HUES6 (cell line): ENCODE measurements around the gene MITD1.
A peak's percentile ranks its signal among the peaks of the same experiment; 100 is the strongest.
"Not testable (repeated sequence)": the region's sequence is repeated elsewhere in the genome, so short reads cannot be mapped to it uniquely, and the experiment has no call there.

Source experiments
- H3K27ac ChIP-seq: 2 replicates; pipeline ENCODE4 v1.7.0; 2013; ENCODE audit warnings: low read depth, mild to moderate bottlenecking, low read length, inconsistent platforms
- H3K27me3 ChIP-seq: 2 replicates; pipeline ENCODE4 v1.6.1; 2013; ENCODE audit warnings: low read length; ENCODE audit not compliant: control insufficient read depth, insufficient read depth
- H3K36me3 ChIP-seq: 2 replicates; pipeline ENCODE4 v1.6.1; 2013; ENCODE audit warnings: low read length; ENCODE audit not compliant: control insufficient read depth, insufficient read depth
- H3K4me1 ChIP-seq: 2 replicates; pipeline ENCODE4 v1.6.1; 2013; ENCODE audit warnings: low read length; ENCODE audit not compliant: control insufficient read depth, insufficient read depth
- H3K4me3 ChIP-seq: 2 replicates; pipeline ENCODE4 v1.5.1; 2013; ENCODE audit warnings: low read depth, low read length
- H3K9ac ChIP-seq: one replicate; pipeline ENCODE4 v1.6.1; 2013; ENCODE audit warnings: mild to moderate bottlenecking, low read length
- H3K9me3 ChIP-seq: 2 replicates; pipeline ENCODE4 v1.6.1; 2013; ENCODE audit warnings: low read depth, low read length; ENCODE audit not compliant: control insufficient read depth, insufficient read depth

Gene MITD1

GRCh38 chr2:99153921-99154604, 26.8 kb downstream of the MITD1 start:
- Histone ChIP-seq H3K9me3 (no peaks in the 10 kb centered on the region), H3K4me1 (peaks cover 13% of the 10 kb centered on the region), H3K4me3 (peak overlapping the region; percentile 89), H3K27ac (no peak overlapping the region), H3K27me3 (no peaks in the 10 kb centered on the region), H3K36me3 (peaks cover 8% of the 10 kb centered on the region; the same call in 1 of the 2 replicates), H3K9ac (peak overlapping the region; percentile 88)

- H3K9me3 ChIP-seq: no peaks in the 10 kb centered on the region
- H3K27ac ChIP-seq: no peak overlapping the region
- H3K4me3 ChIP-seq: no peak overlapping the region
- peaks cover 7% of the 10 kb centered on the region; the same call in 1 of the 2 replicates for H3K36me3 ChIP-seq
- no peaks in the 10 kb centered on the region for H3K27me3 ChIP-seq
- no peak overlapping the region for H3K9ac ChIP-seq
- peaks cover 10% of the 10 kb centered on the region for H3K4me1 ChIP-seq
Measured at GRCh38 chr2:99152199-99152895, 28.5 kb downstream of the MITD1 start.

DNA sequence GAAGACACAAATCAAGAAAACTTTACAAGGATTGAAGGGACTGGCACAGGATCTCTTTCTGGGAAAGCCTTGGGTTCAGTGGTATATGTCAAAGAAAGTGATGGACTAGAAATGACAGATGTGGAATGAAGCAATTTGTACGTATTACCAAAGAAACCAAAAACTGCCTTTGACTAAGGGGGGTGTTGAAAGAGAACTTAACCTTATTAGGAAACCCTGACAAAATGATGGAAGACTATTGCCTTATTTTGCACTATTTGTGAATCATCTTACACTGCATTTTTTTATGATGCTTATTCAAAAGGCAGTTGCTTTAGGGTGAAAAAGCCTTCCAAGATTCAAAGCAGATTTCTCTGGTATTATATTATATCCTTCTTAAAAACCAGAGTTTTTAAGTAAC, 30.2 kb downstream of the MITD1 start:
- H3K27ac ChIP-seq: no peak overlapping the region
- H3K9me3 ChIP-seq: no peaks in the 10 kb centered on the region
- no peaks in the 10 kb centered on the region for H3K36me3 ChIP-seq
- no peak overlapping the region for H3K9ac ChIP-seq
- H3K4me3 ChIP-seq: no peak overlapping the region
- peaks cover 8% of the 10 kb centered on the region for H3K4me1 ChIP-seq
- H3K27me3 ChIP-seq: no peaks in the 10 kb centered on the region

DNA sequence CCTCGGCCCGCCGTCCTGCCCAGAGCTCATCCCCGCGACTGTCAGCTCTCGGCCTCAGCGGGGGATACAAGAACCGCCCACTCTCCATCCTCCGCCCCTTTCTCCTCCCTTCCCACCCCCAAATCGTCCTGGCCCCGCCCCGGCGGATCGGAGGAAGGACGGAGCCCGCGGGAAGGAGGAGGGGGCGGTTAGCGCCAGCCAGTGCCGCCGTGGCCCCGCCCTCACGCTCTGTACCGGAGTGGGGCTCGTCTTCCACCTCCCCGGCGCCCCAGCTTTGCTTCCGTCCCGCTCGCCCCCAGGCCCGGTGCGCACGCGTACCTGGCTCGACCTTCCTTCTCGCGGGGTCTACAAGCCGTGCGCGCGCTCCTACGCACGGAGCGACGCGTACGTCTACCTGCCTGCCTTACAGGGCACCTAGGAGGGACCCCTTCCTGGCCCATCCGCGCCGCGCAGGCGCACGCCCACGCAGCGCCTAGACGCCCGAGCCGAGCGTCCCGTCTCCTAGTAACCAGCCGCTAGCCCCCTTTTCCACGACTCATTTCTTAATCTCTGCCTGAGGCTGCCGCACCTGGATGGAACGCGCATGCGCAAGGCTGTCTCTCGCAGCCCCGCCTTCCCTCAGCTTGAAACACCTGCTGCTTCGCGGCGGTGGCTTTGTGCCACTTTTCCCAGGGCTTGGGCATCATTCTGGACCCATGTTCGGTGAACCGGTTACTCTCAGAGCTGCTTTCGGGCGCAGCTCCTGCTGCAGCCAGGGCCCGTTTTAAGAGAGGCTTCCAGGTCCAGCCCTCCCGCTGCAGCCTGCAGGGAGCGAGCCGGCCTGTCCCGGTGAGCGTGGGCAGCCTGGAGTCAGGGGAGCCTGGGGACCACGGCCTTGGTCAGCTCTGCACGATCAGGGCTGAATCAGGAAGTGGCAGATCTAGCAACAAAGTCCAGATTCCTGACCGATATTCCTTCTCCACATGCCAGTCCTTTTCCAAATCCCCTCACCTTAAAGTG, 39.4 kb downstream of the MITD1 start, which contains the start of gene C2orf15:
Gene C2orf15 (plus strand): TSS at position 598 of the 999 bp plus-strand sequence. CDS start 8,852 bp downstream, outside the sequence.
- H3K27ac ChIP-seq: peak within 1 kb of the TSS; percentile 58; the same call in 1 of the 2 replicates
- H3K4me1 ChIP-seq: no peaks in the 10 kb centered on the region
- no peaks in the 10 kb centered on the region for H3K27me3 ChIP-seq
- H3K9ac ChIP-seq: peak within 1 kb of the TSS; percentile 58
- H3K9me3 ChIP-seq: peaks cover 4% of the 10 kb centered on the region; the same call in 1 of the 2 replicates
- peak within 1 kb of the TSS; percentile 84 for H3K4me3 ChIP-seq
- H3K36me3 ChIP-seq: no peaks in the 10 kb centered on the region

DNA sequence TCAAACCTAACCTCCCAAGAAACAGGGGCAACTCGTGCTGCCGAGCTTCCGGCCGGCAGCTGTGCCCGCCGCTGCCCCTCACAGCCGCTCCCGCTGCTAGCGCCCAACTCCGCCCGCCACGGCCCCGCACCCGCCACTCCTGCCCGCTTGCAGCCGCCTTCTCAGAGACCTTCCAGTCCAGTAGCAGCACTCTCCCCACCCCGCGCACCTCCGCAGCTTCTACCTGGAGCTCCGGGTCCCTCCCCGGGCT, 40.1 kb downstream of the MITD1 start:
- peak overlapping the region; percentile 58 for H3K9ac ChIP-seq
- no peaks in the 10 kb centered on the region for H3K36me3 ChIP-seq
- H3K9me3 ChIP-seq: peaks cover 4% of the 10 kb centered on the region; the same call in 1 of the 2 replicates
- no peaks in the 10 kb centered on the region for H3K27me3 ChIP-seq
- H3K27ac ChIP-seq: peak overlapping the region; percentile 58; the same call in 1 of the 2 replicates
- H3K4me3 ChIP-seq: peak overlapping the region; percentile 84
- no peaks in the 10 kb centered on the region for H3K4me1 ChIP-seq

- Histone ChIP-seq H3K9ac (peak overlapping the region; percentile 58), H3K36me3 (no peaks in the 10 kb centered on the region), H3K9me3 (peaks cover 7% of the 10 kb centered on the region; the same call in 1 of the 2 replicates), H3K27ac (0 out of 2 replicates have a peak overlapping the region, but pooled peaks have one; percentile 58), H3K4me3 (peak overlapping the region; percentile 84), H3K27me3 (no peaks in the 10 kb centered on the region), H3K4me1 (no peaks in the 10 kb centered on the region)
Measured at GRCh38 chr2:99140056-99140859, 40.6 kb downstream of the MITD1 start.

GRCh38 chr2:99139003-99139402, 41.9 kb downstream of the MITD1 start:
- Histone ChIP-seq H3K9me3 (peaks cover 15% of the 10 kb centered on the region), H3K27ac (no peak overlapping the region), H3K27me3 (no peaks in the 10 kb centered on the region), H3K36me3 (no peaks in the 10 kb centered on the region), H3K9ac (no peak overlapping the region), H3K4me3 (no peak overlapping the region), H3K4me1 (no peaks in the 10 kb centered on the region)

GRCh38 chr2:99135044-99135556, 45.8 kb downstream of the MITD1 start:
- H3K9ac ChIP-seq, H3K27me3 ChIP-seq, H3K36me3 ChIP-seq: not testable (repeated sequence)

DNA sequence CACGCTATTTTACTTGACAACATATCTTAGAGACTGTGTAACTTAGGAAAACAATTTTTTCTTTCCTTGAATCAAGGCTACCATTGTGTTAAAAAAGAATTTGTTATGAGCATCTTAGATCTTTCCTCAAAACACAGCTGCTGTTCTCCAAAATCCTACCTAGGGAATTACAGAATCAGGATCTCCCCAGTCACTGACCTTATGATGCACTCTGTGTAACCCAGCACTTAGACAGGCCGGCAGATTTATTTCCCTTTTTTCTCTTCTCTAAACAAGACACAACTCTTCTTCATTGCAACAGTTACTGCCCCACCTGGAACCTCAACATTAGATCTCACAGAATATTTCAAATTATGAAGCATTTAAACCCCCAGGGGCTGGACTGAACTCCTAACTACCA, 52.9 kb downstream of the MITD1 start:
- Histone ChIP-seq H3K4me1 (no peaks in the 10 kb centered on the region), H3K9me3 (peaks cover 16% of the 10 kb centered on the region), H3K27me3 (no peaks in the 10 kb centered on the region), H3K36me3 (peaks cover 13% of the 10 kb centered on the region), H3K27ac (no peak overlapping the region), H3K9ac (no peak overlapping the region), H3K4me3 (no peak overlapping the region)

More at GRCh38 chr2:99135044-99135556, 45.8 kb downstream of the MITD1 start:
- H3K4me3 ChIP-seq, H3K4me1 ChIP-seq, H3K27ac ChIP-seq: not testable (repeated sequence)
- peaks cover 25% of the 10 kb centered on the region for H3K9me3 ChIP-seq
